HepG2 (cell line): ENCODE results near the gene MEI1. TPM values are rescaled to one million over a fixed set of nuclear protein-coding genes. Genes with fewer than 3 reads are reported as not detected.

ENCODE experiments used
- ATAC-seq: fragments of 200-7000 bp; cut with Tn5 transposase; 3 replicates; pipeline ENCODE4 v1.9.1; 2020; ENCODE audit warnings: mild to moderate bottlenecking, moderate library complexity
- BruUV-seq: library from RNA; stranded (reverse); fragments of 400-500 nt; replicated peaks from 2 replicates; lab custom pipeline; 2021; lab: Mats Ljungman, UMichigan
- CTCF ChIA-PET: fragments of 300-600 bp; formaldehyde crosslinking; extraction: SDS; loops from one replicate; lab custom pipeline; 2021; ENCODE audit warnings: low total read pairs, inconsistent platforms, low intra/inter-chr PET ratio; lab: Yijun Ruan, JAX
- POLR2A ChIA-PET: fragments of 350-600 bp; sonication (Branson Sonifier 250); formaldehyde crosslinking; loops from one replicate; lab custom pipeline; 2020; ENCODE audit warnings: antibody characterized with exemption, inconsistent platforms; lab: Yijun Ruan, JAX
- DNase-seq: peaks from one replicate; pipeline ENCODE4 v3.0.0-alpha.2; 2015; ENCODE audit warnings: low spot score
- FAIRE-seq: peaks from 3 replicates; lab custom pipeline; 2011; peaks lifted over from hg19 to GRCh38; lab: Jason Lieb, UNC
- H2AFZ ChIP-seq: one replicate; pipeline ENCODE4 v1.6.1; 2011; ENCODE audit warnings: low read length, inconsistent platforms
- H3K27ac ChIP-seq: fragments of 300-600 bp; 3 replicates; pipeline ENCODE4 v1.8.0; 2011; ENCODE audit warnings: mixed run types, mild to moderate bottlenecking, mixed read lengths, low read length, inconsistent platforms; ENCODE audit not compliant: insufficient read depth; ENCODE audit errors: extremely low read length
- H3K27me3 ChIP-seq, 2 experiments: fragments of 200-600 bp in 1 of 2; 2 replicates in 1 of 2; 3 replicates in 1 of 2; pipeline versions ENCODE4 v1.6.0 to v1.8.0; 2011; ENCODE audit warnings: low read length in 2 of 2, mild to moderate bottlenecking in 2 of 2, moderate library complexity in 2 of 2, inconsistent platforms in 1 of 2; ENCODE audit not compliant: insufficient read depth in 2 of 2, control insufficient read depth in 1 of 2
- H3K36me3 ChIP-seq, 2 experiments: fragments of 200-600 bp in 1 of 2; replicated peaks in 1 of 2; 2 replicates in 1 of 2; 3 replicates in 1 of 2; pipeline versions ENCODE4 v1.5.1 to v1.8.0; 2011; ENCODE audit warnings: low read length in 2 of 2, inconsistent platforms in 1 of 2; ENCODE audit not compliant: insufficient read depth in 2 of 2, control insufficient read depth in 1 of 2
- H3K4me1 ChIP-seq: 2 replicates; pipeline ENCODE4 v1.5.1; 2012; ENCODE audit warnings: low read length, inconsistent platforms; ENCODE audit not compliant: insufficient read depth
- H3K4me2 ChIP-seq: 2 replicates; pipeline ENCODE4 v1.6.0; 2011; ENCODE audit warnings: low read depth, low read length, inconsistent platforms
- H3K4me3 ChIP-seq, 3 experiments: fragments of 200-600 bp in 1 of 3; sonication (generic), shearing (Covaris generic) in 1 of 3; replicated peaks in 1 of 3; 2 replicates each; pipeline ENCODE4 v1.5.1; 2011 to 2016; ENCODE audit warnings: low read length in 3 of 3, inconsistent platforms in 2 of 3, low read depth in 2 of 3, mild to moderate bottlenecking in 2 of 3, control low read depth in 1 of 3, mixed read lengths in 1 of 3; ENCODE audit not compliant: insufficient read depth in 1 of 3
- H3K79me2 ChIP-seq: one replicate; pipeline ENCODE4 v1.6.1; 2011; ENCODE audit warnings: low read length, inconsistent platforms; ENCODE audit not compliant: insufficient read depth
- H3K9ac ChIP-seq: 2 replicates; pipeline ENCODE4 v1.6.0; 2011; ENCODE audit warnings: mild to moderate bottlenecking, low read depth, low read length, inconsistent platforms; ENCODE audit not compliant: insufficient read depth
- H3K9me3 ChIP-seq: 2 replicates; pipeline ENCODE4 v1.5.1; 2012; ENCODE audit warnings: mild to moderate bottlenecking, low read length
- H4K20me1 ChIP-seq: 2 replicates; pipeline ENCODE4 v1.6.0; 2011; ENCODE audit warnings: inconsistent platforms, mild to moderate bottlenecking, low read length, moderate library complexity; ENCODE audit not compliant: insufficient read depth
- ARNT2 ChIP-seq: sonication (generic); formaldehyde crosslinking; IDR thresholded peaks from 2 replicates; pipeline ENCODE4 v1.8.0; 2022; ENCODE audit warnings: mild to moderate bottlenecking, low read depth, missing genetic modification reagents, moderate library complexity
- KMT2A ChIP-seq: sonication (generic); formaldehyde crosslinking; IDR thresholded peaks from 2 replicates; pipeline ENCODE4 v1.4.0; 2020; ENCODE audit warnings: missing genetic modification reagents
- MED1 ChIP-seq: sonication (generic); formaldehyde crosslinking; IDR thresholded peaks from 2 replicates; pipeline ENCODE4 v1.4.0; 2020; ENCODE audit warnings: missing genetic modification reagents
- TAF1 ChIP-seq: sonication (generic); formaldehyde crosslinking; IDR thresholded peaks from 2 replicates; pipeline ENCODE4 v1.4.0; 2020; ENCODE audit warnings: missing genetic modification reagents
- ZNF235 ChIP-seq: sonication (generic); formaldehyde crosslinking; IDR thresholded peaks from 2 replicates; pipeline ENCODE4 v1.8.1; 2023; ENCODE audit warnings: mild to moderate bottlenecking, missing genetic modification reagents, borderline replicate concordance
- ZNF780A ChIP-seq: sonication (generic); formaldehyde crosslinking; IDR thresholded peaks from 2 replicates; pipeline ENCODE4 v1.8.0; 2022; ENCODE audit warnings: mild to moderate bottlenecking, missing genetic modification reagents, moderate library complexity
- ZNF788 ChIP-seq: sonication (generic); formaldehyde crosslinking; IDR thresholded peaks from 2 replicates; pipeline ENCODE4 v1.5.0; 2020; ENCODE audit warnings: mild to moderate bottlenecking, missing genetic modification reagents, borderline replicate concordance
- ZNF850 ChIP-seq: sonication (generic); formaldehyde crosslinking; conservative IDR thresholded peaks from 2 replicates; pipeline ENCODE4 v1.9.0; 2021; ENCODE audit warnings: mild to moderate bottlenecking, missing genetic modification reagents
- WGBS: methylation state at CpG from one replicate; pipeline ENCODE4 v1.1.6; 2017; ENCODE audit warnings: low lambda C conversion rate; 5-methylcytosine and 5-hydroxymethylcytosine counted together
- in situ Hi-C: cut with HindIII; loops from 2 replicates; pipeline ENCODE4 v1.10.0; 2017; ENCODE audit warnings: low pct_unique_long_range_greater_than_20kb; ENCODE audit not compliant: extremely low pct_ligation_motif_present
- intact Hi-C: fragments of 100-400 bp; cut with micrococcal nuclease; formaldehyde crosslinking; loops from one replicate; pipeline ENCODE4 v1.10.0; 2022; ENCODE audit not compliant: unreplicated experiment
- polyA plus RNA-seq, 8 experiments: library from polyadenylated mRNA; depleted of rRNA in 3 of 8; stranded (reverse) in 7 of 8; unstranded in 1 of 8; fragments of >200 nt; fragmentation: Illumina TruSeq in 4 of 8; extraction: Trizol in 4 of 8; gene quantifications; 2 replicates each; pipeline versions ENCODE4 v1.2.1 to v1.2.3, GENCODE V29; 2011 to 2016; ENCODE audit warnings: low read depth in 4 of 8, missing spikeins in 1 of 8, mixed read lengths in 1 of 8; ENCODE audit not compliant: insufficient read depth in 1 of 8
- total RNA-seq, 5 experiments: library from RNA; depleted of rRNA; stranded (reverse); fragments of >200 nt; fragmentation: Illumina TruSeq; extraction: Trizol; gene quantifications; 2 replicates each; pipeline ENCODE4 v1.2.3, GENCODE V29; 2016; ENCODE audit warnings: low read depth in 1 of 5
- TF ChIP-seq, protein P1 (sequence below): sonication (generic); formaldehyde crosslinking; IDR thresholded peaks from 2 replicates; pipeline ENCODE4 v1.4.0; 2020; ENCODE audit warnings: missing genetic modification reagents, mild to moderate bottlenecking, borderline replicate concordance
- TF ChIP-seq, protein P2 (sequence below): sonication (generic); formaldehyde crosslinking; IDR thresholded peaks from 2 replicates; pipeline ENCODE4 v1.5.0; 2020; ENCODE audit warnings: missing genetic modification reagents, mild to moderate bottlenecking, borderline replicate concordance
- TF ChIP-seq, protein P3 (sequence below): sonication (generic); formaldehyde crosslinking; IDR thresholded peaks from 2 replicates; pipeline ENCODE4 v1.5.0; 2020; ENCODE audit warnings: missing genetic modification reagents
- TF ChIP-seq, protein P4 (sequence below): sonication (generic); formaldehyde crosslinking; IDR thresholded peaks from 2 replicates; pipeline ENCODE4 v1.4.0; 2020; ENCODE audit warnings: missing genetic modification reagents

MEI1 gene
- total and polyA plus RNA-seq, 2 of the 13 experiments (the other 11 are each of a cell fraction or from before 2014, with no cell fraction given), result 0.75 to 1.9 TPM

DNA sequence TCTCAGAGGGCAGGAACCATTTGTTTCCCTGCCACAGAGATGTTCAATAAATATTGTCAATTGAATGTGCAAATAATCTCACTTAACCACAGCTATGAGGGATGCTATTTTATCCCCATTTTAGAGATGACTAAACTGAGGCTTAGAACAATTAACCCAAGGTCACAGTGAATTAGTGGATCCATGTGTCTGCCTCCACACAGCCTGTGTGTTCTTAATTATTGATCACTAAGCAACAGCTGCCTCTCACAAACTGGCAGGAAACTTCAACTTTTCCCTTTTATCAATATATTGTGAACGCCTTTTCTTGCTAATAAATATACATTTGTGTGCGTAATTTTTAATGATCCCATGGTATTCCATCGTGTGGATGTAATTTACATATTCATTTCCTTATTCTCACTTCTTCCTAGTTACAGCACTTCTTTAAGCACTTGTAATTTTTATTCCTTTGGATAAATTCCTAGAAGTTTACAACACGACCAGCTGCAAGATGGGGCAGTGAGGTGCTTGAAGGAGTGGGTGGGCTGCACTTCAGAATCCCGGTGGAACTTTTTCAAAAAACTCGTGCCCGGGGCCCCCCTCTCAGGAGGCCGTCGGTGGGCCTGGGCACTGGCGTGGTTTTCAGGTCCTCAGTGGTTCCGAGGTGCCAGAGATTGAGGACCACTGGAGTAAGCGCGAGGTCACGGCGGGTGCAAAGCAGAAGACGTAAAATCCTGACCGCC is 132.7 kb downstream of the MEI1 start:
- Histone ChIP-seq H3K79me2 (peaks cover 40% of the 10 kb centered on the region), H3K4me1 (peaks cover 50% of the 10 kb centered on the region), H3K9me3 (no peaks in the 10 kb centered on the region), H4K20me1 (peaks cover 4% of the 10 kb centered on the region; the same call in 1 of the 2 replicates), H3K9ac (peak overlapping the region; percentile 83), H3K27ac (peak overlapping the region; percentile 96), H2AFZ (no peak overlapping the region), H3K4me2 (peak overlapping the region; percentile 78), H3K27me3 (no peaks in the 10 kb centered on the region; a peak in 1 of 5 replicates), H3K4me3 (peak overlapping the region; percentile 38 to 64 (median 62)), H3K36me3 (peaks cover 5 to 14% of the 10 kb centered on the region in 2 experiments)
- FAIRE-seq (no peak), DNase-seq (no peak), ATAC-seq (no peak)
- CTCF ChIA-PET, result no interaction called here
- intact Hi-C loops (no loop called here), in situ Hi-C loops (no loop called here)
- 29% methylated on average over 11 of the region's 17 CpGs for WGBS
- POLR2A ChIA-PET, result interaction anchor here (0.8 to 4.0 kb wide), 14 partner anchors 11 to 363 kb away, joined by 3 to 45 read pairs (median 4); partner anchors contain the start of genes ACO2, CCDC134, CENPM and NDUFA6
- BruUV-seq, result TSS peak; percentile 97
- TF ChIP-seq ZNF780A (CRISPR knock-in tag), result no peak
- TF ChIP-seq, protein P1, sequence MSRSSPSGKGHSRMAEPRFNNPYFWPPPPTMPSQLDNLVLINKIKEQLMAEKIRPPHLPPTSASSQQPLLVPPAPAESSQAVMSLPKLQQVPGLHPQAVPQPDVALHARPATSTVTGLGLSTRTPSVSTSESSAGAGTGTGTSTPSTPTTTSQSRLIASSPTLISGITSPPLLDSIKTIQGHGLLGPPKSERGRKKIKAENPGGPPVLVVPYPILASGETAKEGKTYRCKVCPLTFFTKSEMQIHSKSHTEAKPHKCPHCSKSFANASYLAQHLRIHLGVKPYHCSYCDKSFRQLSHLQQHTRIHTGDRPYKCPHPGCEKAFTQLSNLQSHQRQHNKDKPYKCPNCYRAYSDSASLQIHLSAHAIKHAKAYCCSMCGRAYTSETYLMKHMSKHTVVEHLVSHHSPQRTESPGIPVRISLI (CRISPR knock-in tag), result no peak
- TF ChIP-seq, protein P2, sequence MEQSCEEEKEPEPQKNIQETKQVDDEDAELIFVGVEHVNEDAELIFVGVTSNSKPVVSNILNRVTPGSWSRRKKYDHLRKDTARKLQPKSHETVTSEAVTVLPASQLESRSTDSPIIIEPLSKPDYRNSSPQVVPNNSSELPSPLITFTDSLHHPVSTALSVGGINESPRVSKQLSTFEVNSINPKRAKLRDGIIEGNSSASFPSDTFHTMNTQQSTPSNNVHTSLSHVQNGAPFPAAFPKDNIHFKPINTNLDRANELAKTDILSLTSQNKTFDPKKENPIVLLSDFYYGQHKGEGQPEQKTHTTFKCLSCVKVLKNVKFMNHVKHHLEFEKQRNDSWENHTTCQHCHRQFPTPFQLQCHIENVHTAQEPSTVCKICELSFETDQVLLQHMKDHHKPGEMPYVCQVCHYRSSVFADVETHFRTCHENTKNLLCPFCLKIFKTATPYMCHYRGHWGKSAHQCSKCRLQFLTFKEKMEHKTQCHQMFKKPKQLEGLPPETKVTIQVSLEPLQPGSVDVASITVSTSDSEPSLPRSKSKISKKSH (CRISPR knock-in tag), result no peak
- no peak for TF ChIP-seq ARNT2
- no peak for TF ChIP-seq TAF1 (CRISPR knock-in tag)
- TF ChIP-seq ZNF788 (CRISPR knock-in tag), result no peak
- TF ChIP-seq, protein P3, sequence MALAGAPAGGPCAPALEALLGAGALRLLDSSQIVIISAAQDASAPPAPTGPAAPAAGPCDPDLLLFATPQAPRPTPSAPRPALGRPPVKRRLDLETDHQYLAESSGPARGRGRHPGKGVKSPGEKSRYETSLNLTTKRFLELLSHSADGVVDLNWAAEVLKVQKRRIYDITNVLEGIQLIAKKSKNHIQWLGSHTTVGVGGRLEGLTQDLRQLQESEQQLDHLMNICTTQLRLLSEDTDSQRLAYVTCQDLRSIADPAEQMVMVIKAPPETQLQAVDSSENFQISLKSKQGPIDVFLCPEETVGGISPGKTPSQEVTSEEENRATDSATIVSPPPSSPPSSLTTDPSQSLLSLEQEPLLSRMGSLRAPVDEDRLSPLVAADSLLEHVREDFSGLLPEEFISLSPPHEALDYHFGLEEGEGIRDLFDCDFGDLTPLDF (CRISPR knock-in tag), result no peak
- no peak for TF ChIP-seq MED1 (CRISPR knock-in tag)
- TF ChIP-seq, protein P4, sequence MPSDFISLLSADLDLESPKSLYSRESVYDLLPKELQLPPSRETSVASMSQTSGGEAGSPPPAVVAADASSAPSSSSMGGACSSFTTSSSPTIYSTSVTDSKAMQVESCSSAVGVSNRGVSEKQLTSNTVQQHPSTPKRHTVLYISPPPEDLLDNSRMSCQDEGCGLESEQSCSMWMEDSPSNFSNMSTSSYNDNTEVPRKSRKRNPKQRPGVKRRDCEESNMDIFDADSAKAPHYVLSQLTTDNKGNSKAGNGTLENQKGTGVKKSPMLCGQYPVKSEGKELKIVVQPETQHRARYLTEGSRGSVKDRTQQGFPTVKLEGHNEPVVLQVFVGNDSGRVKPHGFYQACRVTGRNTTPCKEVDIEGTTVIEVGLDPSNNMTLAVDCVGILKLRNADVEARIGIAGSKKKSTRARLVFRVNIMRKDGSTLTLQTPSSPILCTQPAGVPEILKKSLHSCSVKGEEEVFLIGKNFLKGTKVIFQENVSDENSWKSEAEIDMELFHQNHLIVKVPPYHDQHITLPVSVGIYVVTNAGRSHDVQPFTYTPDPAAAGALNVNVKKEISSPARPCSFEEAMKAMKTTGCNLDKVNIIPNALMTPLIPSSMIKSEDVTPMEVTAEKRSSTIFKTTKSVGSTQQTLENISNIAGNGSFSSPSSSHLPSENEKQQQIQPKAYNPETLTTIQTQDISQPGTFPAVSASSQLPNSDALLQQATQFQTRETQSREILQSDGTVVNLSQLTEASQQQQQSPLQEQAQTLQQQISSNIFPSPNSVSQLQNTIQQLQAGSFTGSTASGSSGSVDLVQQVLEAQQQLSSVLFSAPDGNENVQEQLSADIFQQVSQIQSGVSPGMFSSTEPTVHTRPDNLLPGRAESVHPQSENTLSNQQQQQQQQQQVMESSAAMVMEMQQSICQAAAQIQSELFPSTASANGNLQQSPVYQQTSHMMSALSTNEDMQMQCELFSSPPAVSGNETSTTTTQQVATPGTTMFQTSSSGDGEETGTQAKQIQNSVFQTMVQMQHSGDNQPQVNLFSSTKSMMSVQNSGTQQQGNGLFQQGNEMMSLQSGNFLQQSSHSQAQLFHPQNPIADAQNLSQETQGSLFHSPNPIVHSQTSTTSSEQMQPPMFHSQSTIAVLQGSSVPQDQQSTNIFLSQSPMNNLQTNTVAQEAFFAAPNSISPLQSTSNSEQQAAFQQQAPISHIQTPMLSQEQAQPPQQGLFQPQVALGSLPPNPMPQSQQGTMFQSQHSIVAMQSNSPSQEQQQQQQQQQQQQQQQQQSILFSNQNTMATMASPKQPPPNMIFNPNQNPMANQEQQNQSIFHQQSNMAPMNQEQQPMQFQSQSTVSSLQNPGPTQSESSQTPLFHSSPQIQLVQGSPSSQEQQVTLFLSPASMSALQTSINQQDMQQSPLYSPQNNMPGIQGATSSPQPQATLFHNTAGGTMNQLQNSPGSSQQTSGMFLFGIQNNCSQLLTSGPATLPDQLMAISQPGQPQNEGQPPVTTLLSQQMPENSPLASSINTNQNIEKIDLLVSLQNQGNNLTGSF (CRISPR knock-in tag), result peak; percentile 32; the same call in 1 of the 2 replicates
- TF ChIP-seq ZNF850 (CRISPR knock-in tag), result peak; percentile 83; the same call in 1 of the 2 replicates
- TF ChIP-seq KMT2A (CRISPR knock-in tag), result no peak
- 0 out of 2 replicates have a peak, but pooled peaks have one; percentile 23 for TF ChIP-seq ZNF235
